ENCODE results near the gene HHAT.

GRCh38 chr1:210700083-210700482, 371.4 kb downstream of the HHAT start:
- no peak for TF ChIP-seq CTCF (optimal IDR thresholded peaks at IDR 0.05 in 1 of 3, IDR thresholded peaks at IDR 0.05 in 1 of 3, conservative IDR thresholded peaks at IDR 0.05 in 1 of 3; ENCODE audit: extremely low read depth in 1 of 3, insufficient read depth in 2 of 3, low read length in 3 of 3)
- no peak for TF ChIP-seq EZH2 (IDR thresholded peaks at IDR 0.05; ENCODE audit: low read length)
